ENCODE results near the gene NRCAM.

Gene NRCAM

DNA sequence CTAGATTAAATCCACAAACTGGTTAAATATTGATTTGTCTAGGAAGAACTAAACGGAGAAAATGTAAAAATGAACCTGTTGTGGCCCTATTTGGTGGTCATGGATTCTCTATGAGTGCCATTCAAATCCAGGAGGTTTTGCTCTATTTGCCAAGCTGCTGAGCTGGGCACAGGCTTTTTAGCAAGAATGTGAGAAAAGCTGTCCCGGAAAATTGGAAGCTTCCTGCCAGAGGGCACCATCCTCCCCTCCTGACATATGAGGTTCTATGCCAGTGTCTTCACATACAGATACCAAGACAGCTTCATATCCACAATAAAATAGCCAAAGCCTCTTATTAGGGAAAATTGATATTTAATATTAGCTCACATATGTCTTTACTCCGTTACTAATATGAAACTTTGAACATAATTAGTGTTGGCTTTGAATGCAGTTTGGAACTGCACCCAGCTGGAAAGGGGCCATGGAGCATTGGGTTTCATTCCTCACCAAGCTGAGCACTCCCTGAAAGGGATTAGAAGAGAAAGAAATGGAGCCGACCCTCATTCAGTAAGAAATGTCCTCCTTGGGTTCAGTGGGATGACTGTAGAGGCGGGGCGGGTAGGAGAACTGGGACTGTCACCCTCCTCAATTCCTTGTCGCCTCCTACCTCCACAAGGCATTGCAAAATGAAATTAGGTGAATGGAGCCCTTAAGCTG, 47.8 kb downstream of the NRCAM start:
- no peak overlapping the region for H3K9ac ChIP-seq (ENCODE audit: low read length)
- no peaks in the 10 kb centered on the region for H3K36me3 ChIP-seq (ENCODE audit: low read length)
- H3K4me3 ChIP-seq (ENCODE audit: insufficient read depth, low read length, poor library complexity, severe bottlenecking): no peak overlapping the region
- no peaks in the 10 kb centered on the region for H3K27me3 ChIP-seq (ENCODE audit: low read length)
- no peaks in the 10 kb centered on the region for H3K9me2 ChIP-seq (replicated peaks; ENCODE audit: insufficient read depth, low read length)
- no peaks in the 10 kb centered on the region for H3F3A ChIP-seq (ENCODE audit: insufficient read depth)
- H3K79me2 ChIP-seq (ENCODE audit: insufficient read depth, low read length): no peaks in the 10 kb centered on the region
- no peaks in the 10 kb centered on the region for H4K20me1 ChIP-seq (ENCODE audit: low read depth, low read length)
- no peak for TF ChIP-seq EZH2phosphoT487 (conservative IDR thresholded peaks at IDR 0.05; ENCODE audit: low read length)
- TF ChIP-seq, protein P1, sequence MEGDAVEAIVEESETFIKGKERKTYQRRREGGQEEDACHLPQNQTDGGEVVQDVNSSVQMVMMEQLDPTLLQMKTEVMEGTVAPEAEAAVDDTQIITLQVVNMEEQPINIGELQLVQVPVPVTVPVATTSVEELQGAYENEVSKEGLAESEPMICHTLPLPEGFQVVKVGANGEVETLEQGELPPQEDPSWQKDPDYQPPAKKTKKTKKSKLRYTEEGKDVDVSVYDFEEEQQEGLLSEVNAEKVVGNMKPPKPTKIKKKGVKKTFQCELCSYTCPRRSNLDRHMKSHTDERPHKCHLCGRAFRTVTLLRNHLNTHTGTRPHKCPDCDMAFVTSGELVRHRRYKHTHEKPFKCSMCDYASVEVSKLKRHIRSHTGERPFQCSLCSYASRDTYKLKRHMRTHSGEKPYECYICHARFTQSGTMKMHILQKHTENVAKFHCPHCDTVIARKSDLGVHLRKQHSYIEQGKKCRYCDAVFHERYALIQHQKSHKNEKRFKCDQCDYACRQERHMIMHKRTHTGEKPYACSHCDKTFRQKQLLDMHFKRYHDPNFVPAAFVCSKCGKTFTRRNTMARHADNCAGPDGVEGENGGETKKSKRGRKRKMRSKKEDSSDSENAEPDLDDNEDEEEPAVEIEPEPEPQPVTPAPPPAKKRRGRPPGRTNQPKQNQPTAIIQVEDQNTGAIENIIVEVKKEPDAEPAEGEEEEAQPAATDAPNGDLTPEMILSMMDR (IDR thresholded peaks at IDR 0.05; ENCODE audit: insufficient read depth, low read length, poor library complexity, severe bottlenecking): no peak
- no peak overlapping the region for H3K4me2 ChIP-seq (ENCODE audit: low read depth, low read length, poor library complexity, severe bottlenecking)
- no peak overlapping the region for H2AFZ ChIP-seq (ENCODE audit: low read depth, low read length, severe bottlenecking)
- H3K9me3 ChIP-seq (ENCODE audit: insufficient read depth, low read length): no peaks in the 10 kb centered on the region
- no peak overlapping the region for H3K27ac ChIP-seq (ENCODE audit: low read depth, low read length)

DNA sequence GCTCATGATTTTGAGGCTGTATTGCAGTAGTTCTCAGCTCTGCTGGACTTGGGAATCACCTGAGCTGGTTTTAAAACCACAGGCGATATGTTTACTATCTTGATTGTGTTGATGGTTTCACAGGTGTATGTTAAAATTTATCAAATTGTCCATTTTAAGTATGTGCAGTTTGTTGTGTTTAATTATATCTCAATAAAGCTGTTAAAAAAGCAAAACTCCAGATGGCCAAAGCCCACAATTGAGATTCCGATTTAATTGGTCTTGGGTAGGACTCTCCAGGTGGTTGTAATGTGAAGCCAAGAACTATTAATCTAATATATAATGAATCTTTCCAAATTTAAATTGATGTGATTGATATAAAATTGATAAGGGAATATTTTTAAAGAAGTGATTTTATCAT, 48.6 kb downstream of the NRCAM start:
- Histone ChIP-seq H3K9me3 (ENCODE audit: insufficient read depth, low read length) (no peaks in the 10 kb centered on the region), H2AFZ (ENCODE audit: low read depth, low read length, severe bottlenecking) (no peak overlapping the region), H4K20me1 (ENCODE audit: low read depth, low read length) (no peaks in the 10 kb centered on the region), H3K4me2 (ENCODE audit: low read depth, low read length, poor library complexity, severe bottlenecking) (no peak overlapping the region), H3K9me2 (replicated peaks; ENCODE audit: insufficient read depth, low read length) (no peaks in the 10 kb centered on the region), H3K36me3 (ENCODE audit: low read length) (no peaks in the 10 kb centered on the region), H3F3A (ENCODE audit: insufficient read depth) (no peaks in the 10 kb centered on the region), H3K4me3 (ENCODE audit: insufficient read depth, low read length, poor library complexity, severe bottlenecking) (no peak overlapping the region), H3K79me2 (ENCODE audit: insufficient read depth, low read length) (no peaks in the 10 kb centered on the region), H3K9ac (ENCODE audit: low read length) (no peak overlapping the region), H3K27me3 (ENCODE audit: low read length) (no peaks in the 10 kb centered on the region), H3K27ac (ENCODE audit: low read depth, low read length) (no peak overlapping the region)
- no peak for TF ChIP-seq EZH2phosphoT487 (conservative IDR thresholded peaks at IDR 0.05; ENCODE audit: low read length)
- TF ChIP-seq, protein P1 (IDR thresholded peaks at IDR 0.05; ENCODE audit: insufficient read depth, low read length, poor library complexity, severe bottlenecking): no peak

DNA sequence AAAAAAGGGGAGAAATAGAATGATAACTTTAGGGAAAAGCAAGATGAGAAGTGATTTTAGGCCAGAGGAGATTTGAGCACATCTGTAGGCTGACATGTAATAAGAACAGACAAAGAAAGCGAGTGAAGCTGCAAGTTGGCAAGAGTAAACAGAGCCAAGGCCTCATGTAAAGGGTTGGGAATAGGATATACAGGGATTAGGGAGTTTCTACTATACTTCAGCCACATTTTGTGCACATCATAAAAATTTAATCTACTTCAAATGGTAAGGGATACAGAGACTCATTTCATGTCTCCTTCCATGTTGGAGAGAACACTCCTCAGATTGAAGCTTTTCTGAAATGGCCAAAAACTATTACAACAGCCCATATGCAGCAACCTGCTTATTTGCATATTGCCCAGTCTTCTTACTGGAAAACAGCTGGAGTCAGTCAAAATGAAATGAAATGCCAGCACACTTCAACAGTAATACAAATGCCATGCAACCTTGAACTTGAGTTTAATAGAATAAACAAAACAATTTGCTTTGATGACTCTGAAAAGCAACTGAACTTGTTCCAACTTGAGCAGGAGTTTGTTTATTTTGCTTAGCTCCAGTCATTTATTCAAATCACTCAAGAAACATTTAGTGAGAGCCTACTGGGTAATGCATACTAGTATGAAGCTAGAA, 49.9 kb downstream of the NRCAM start:
- Histone ChIP-seq H3F3A (ENCODE audit: insufficient read depth) (no peaks in the 10 kb centered on the region), H3K27ac (ENCODE audit: low read depth, low read length) (no peak overlapping the region), H3K9me3 (ENCODE audit: insufficient read depth, low read length) (no peaks in the 10 kb centered on the region), H3K79me2 (ENCODE audit: insufficient read depth, low read length) (no peaks in the 10 kb centered on the region), H3K27me3 (ENCODE audit: low read length) (no peaks in the 10 kb centered on the region), H3K36me3 (ENCODE audit: low read length) (no peaks in the 10 kb centered on the region), H3K9ac (ENCODE audit: low read length) (no peak overlapping the region), H2AFZ (ENCODE audit: low read depth, low read length, severe bottlenecking) (no peak overlapping the region), H3K4me2 (ENCODE audit: low read depth, low read length, poor library complexity, severe bottlenecking) (no peak overlapping the region), H3K9me2 (replicated peaks; ENCODE audit: insufficient read depth, low read length) (no peaks in the 10 kb centered on the region), H4K20me1 (ENCODE audit: low read depth, low read length) (no peaks in the 10 kb centered on the region), H3K4me3 (ENCODE audit: insufficient read depth, low read length, poor library complexity, severe bottlenecking) (no peak overlapping the region)
- no peak for TF ChIP-seq EZH2phosphoT487 (conservative IDR thresholded peaks at IDR 0.05; ENCODE audit: low read length)
- TF ChIP-seq, protein P1 (IDR thresholded peaks at IDR 0.05; ENCODE audit: insufficient read depth, low read length, poor library complexity, severe bottlenecking): no peak

Data from SU-DHL-6 (cell line).